ENCODE data around the gene PRSS23. TPM values are rescaled to one million over a fixed set of nuclear protein-coding genes. Genes with fewer than 3 reads are reported as not detected.

PRSS23 gene
- total and polyA plus RNA-seq, 10 of the 15 experiments (the other 5 are each of a cell fraction or from before 2014, with no cell fraction given): 0.03 to 0.39 (median 0.16) TPM; not detected in 5

GRCh38 chr11:86775361-86775760 lies 25.0 kb upstream of the PRSS23 start:
- ATAC-seq (no peak), DNase-seq (ENCODE audit: low read depth, low spot score) (no peak), FAIRE-seq (no peak)
- Histone ChIP-seq H3K9me3 (replicated peaks; ENCODE audit: control insufficient read depth, insufficient read depth, low read length) (no peaks in the 10 kb centered on the region), H3K4me3 (no peak overlapping the region), H3K27ac (ENCODE audit: control insufficient read depth, insufficient read depth) (no peak overlapping the region), H4K20me1 (ENCODE audit: control insufficient read depth, insufficient read depth) (no peaks in the 10 kb centered on the region), H3K9ac (ENCODE audit: control insufficient read depth, insufficient read depth, low read length) (no peak overlapping the region), H3K27me3 (replicated peaks in 1 of 2; ENCODE audit: control insufficient read depth in 2 of 2, insufficient read depth in 2 of 2, low read length in 1 of 2) (no peaks in the 10 kb centered on the region), H3K79me2 (ENCODE audit: control insufficient read depth, insufficient read depth, low read length) (no peaks in the 10 kb centered on the region), H2AFZ (ENCODE audit: control insufficient read depth, low read depth, low read length) (no peak overlapping the region), H3K4me1 (ENCODE audit: control insufficient read depth, insufficient read depth, low read length) (no peaks in the 10 kb centered on the region), H3K36me3 (ENCODE audit: control insufficient read depth in 2 of 2, insufficient read depth in 2 of 2, low read length in 1 of 2) (no peaks in the 10 kb centered on the region), H3K4me2 (ENCODE audit: control insufficient read depth, insufficient read depth) (no peak overlapping the region)
- ChIA-PET POLR2A (no interaction called here), CTCF (no interaction called here), SMC1A (ENCODE audit: uncharacterized antibody, unreplicated experiment) (no interaction called here), RAD21 (ENCODE audit: unreplicated experiment) (no interaction called here)
- 31% methylated on average over 2 of the region's 2 CpGs for WGBS (ENCODE audit: insufficient coverage, insufficient replicate concordance, low lambda C conversion rate, missing lambda C conversion rate)
- intact Hi-C loops (cut with micrococcal nuclease; ENCODE audit: unreplicated experiment): no loop called here
- in situ Hi-C loops (cut with MboI): no loop called here
- BruUV-seq (replicated peaks): no TSS peak
- TF ChIP-seq E4F1 (IDR thresholded peaks at IDR 0.05; ENCODE audit: borderline replicate concordance, partially characterized antibody) (no peak), NR2C2 (IDR thresholded peaks at IDR 0.05; ENCODE audit: borderline replicate concordance, control insufficient read depth, insufficient read length, low read depth) (no peak)

- no TSS peak for BruUV-seq (replicated peaks)
- Histone ChIP-seq H3K27me3 (replicated peaks in 1 of 2; ENCODE audit: control insufficient read depth in 2 of 2, insufficient read depth in 2 of 2, low read length in 1 of 2) (no peaks in the 10 kb centered on the region), H3K4me3 (no peak overlapping the region), H3K79me2 (ENCODE audit: control insufficient read depth, insufficient read depth, low read length) (no peaks in the 10 kb centered on the region), H2AFZ (ENCODE audit: control insufficient read depth, low read depth, low read length) (no peak overlapping the region), H3K9me3 (replicated peaks; ENCODE audit: control insufficient read depth, insufficient read depth, low read length) (no peaks in the 10 kb centered on the region), H4K20me1 (ENCODE audit: control insufficient read depth, insufficient read depth) (no peaks in the 10 kb centered on the region), H3K4me2 (ENCODE audit: control insufficient read depth, insufficient read depth) (no peak overlapping the region), H3K27ac (ENCODE audit: control insufficient read depth, insufficient read depth) (no peak overlapping the region), H3K36me3 (ENCODE audit: control insufficient read depth in 2 of 2, insufficient read depth in 2 of 2, low read length in 1 of 2) (no peaks in the 10 kb centered on the region), H3K9ac (ENCODE audit: control insufficient read depth, insufficient read depth, low read length) (no peak overlapping the region), H3K4me1 (ENCODE audit: control insufficient read depth, insufficient read depth, low read length) (no peaks in the 10 kb centered on the region)
- FAIRE-seq (no peak), DNase-seq (ENCODE audit: low read depth, low spot score) (no peak), ATAC-seq (peak; percentile 46)
- SMC1A ChIA-PET (ENCODE audit: uncharacterized antibody, unreplicated experiment): no interaction called here
- RAD21 ChIA-PET (ENCODE audit: unreplicated experiment): no interaction called here
- intact Hi-C loops (cut with micrococcal nuclease; ENCODE audit: unreplicated experiment) (no loop called here), in situ Hi-C loops (cut with MboI) (no loop called here)
- CTCF ChIA-PET: no interaction called here
- POLR2A ChIA-PET: no interaction called here
- TF ChIP-seq MYC (IDR thresholded peaks at IDR 0.05; ENCODE audit: insufficient read depth, insufficient read length, insufficient replicate concordance, low read length, severe bottlenecking) (no peak), BRCA1 (IDR thresholded peaks at IDR 0.05; ENCODE audit: low read depth, low read length) (no peak), ZBED1 (IDR thresholded peaks at IDR 0.05; ENCODE audit: borderline replicate concordance) (no peak), ZBTB33 (IDR thresholded peaks at IDR 0.05) (no peak), CTCF (IDR thresholded peaks at IDR 0.05 in 2 of 3, conservative IDR thresholded peaks at IDR 0.05 in 1 of 3; ENCODE audit: control insufficient read depth in 2 of 3, extremely low read depth in 1 of 3, insufficient read depth in 1 of 3, low read depth in 3 of 3, low read length in 3 of 3) (no peak), PAX5 (IDR thresholded peaks at IDR 0.05; ENCODE audit: borderline replicate concordance, low read depth, low read length) (no peak), NFYA (IDR thresholded peaks at IDR 0.05; ENCODE audit: borderline replicate concordance, low read depth, low read length) (no peak), YY1 (IDR thresholded peaks at IDR 0.05; ENCODE audit: low read depth, low read length) (no peak), RCOR1 (conservative IDR thresholded peaks at IDR 0.05; ENCODE audit: low read depth, low read length) (no peak), PML (IDR thresholded peaks at IDR 0.05; ENCODE audit: low read length) (no peak), ZSCAN29 (IDR thresholded peaks at IDR 0.05) (no peak)
Observed at GRCh38 chr11:86781546-86781945, 18.8 kb upstream of the PRSS23 start.
